LHCN-M2 (cell line): ENCODE results near the gene OR52N5. TPM values are rescaled to one million over a fixed set of nuclear protein-coding genes. Genes with fewer than 3 reads are reported as not detected.

Experiments
- DNase-seq: peaks from one replicate; pipeline ENCODE4 v3.0.0-alpha.2; 2012; ENCODE audit warnings: low read depth
- polyA plus RNA-seq: library from polyadenylated mRNA; unstranded; fragments of >200 nt; gene quantifications from one replicate; pipeline ENCODE4 v1.2.1, GENCODE V29; 2012; ENCODE audit warnings: missing spikeins
- total RNA-seq: library from RNA; depleted of rRNA; stranded (reverse); fragments of >200 nt; gene quantifications from 2 replicates; pipeline ENCODE4 v1.2.3, GENCODE V29; 2014; rRNA removed

OR52N5 gene
- total RNA-seq: not detected in 2 replicates
- not detected for polyA plus RNA-seq

- DNase-seq: no peak
These were observed at the start of gene OR52N5 for GRCh38 chr11:5783255-5783654. Gene OR52N5 (minus strand): TSS chr11:5783355. CDS start chr11:5778634, 4,721 bp downstream.

GRCh38 chr11:5831196-5831829, 48.2 kb upstream of the OR52N5 start:
- no peak for DNase-seq

- no peak for DNase-seq
These were observed 35.2 kb upstream of the OR52N5 start for GRCh38 chr11:5818245-5818886.

- peak; percentile 6 for DNase-seq
These were observed 32.4 kb upstream of the OR52N5 start for GRCh38 chr11:5815534-5815933.

- no peak for DNase-seq
These were observed 27.0 kb upstream of the OR52N5 start for GRCh38 chr11:5809905-5810795.

- DNase-seq: no peak
These were observed 26.0 kb upstream of the OR52N5 start for GRCh38 chr11:5809122-5809519.

- peak; percentile 66 for DNase-seq
These were observed 25.5 kb upstream of the OR52N5 start, which contains the start of gene OR52N2 for GRCh38 chr11:5808500-5809121. Gene OR52N2 (plus strand): TSS chr11:5808924. CDS start chr11:5820336, 11,412 bp downstream.

- no peak for DNase-seq
These were observed 24.4 kb upstream of the OR52N5 start for GRCh38 chr11:5807580-5807979.

- DNase-seq: no peak
These were observed 20.8 kb upstream of the OR52N5 start for GRCh38 chr11:5803982-5804381.

GRCh38 chr11:5796541-5796940, 13.4 kb upstream of the OR52N5 start:
- DNase-seq: no peak

- no peak for DNase-seq
These were observed 8.0 kb upstream of the OR52N5 start, which contains the start of gene OR52N1 for GRCh38 chr11:5791165-5791564. Gene OR52N1 (minus strand): TSS chr11:5791265. CDS start chr11:5788816, 2,449 bp downstream.

GRCh38 chr11:5767056-5767455, 16.1 kb downstream of the OR52N5 start:
- DNase-seq: no peak

GRCh38 chr11:5753943-5754342, 29.2 kb downstream of the OR52N5 start, which contains the start of gene OR52N4:
Gene OR52N4 (plus strand): TSS chr11:5754243. CDS start chr11:5754741, 498 bp downstream.
- DNase-seq: no peak

- no peak for DNase-seq
These were observed 33.3 kb downstream of the OR52N5 start for GRCh38 chr11:5749836-5750235.

- DNase-seq: no peak
These were observed 36.5 kb downstream of the OR52N5 start for GRCh38 chr11:5746614-5747013.

- no peak for DNase-seq
These were observed 44.7 kb downstream of the OR52N5 start for GRCh38 chr11:5738431-5738830.

- DNase-seq: no peak
These were observed 45.3 kb downstream of the OR52N5 start for GRCh38 chr11:5737670-5738392.

GRCh38 chr11:5737091-5737490, 46.1 kb downstream of the OR52N5 start:
- DNase-seq: peak; percentile 24

GRCh38 chr11:5736396-5736795, 46.8 kb downstream of the OR52N5 start, which contains the start of gene OR56B1:
Gene OR56B1 (plus strand): TSS chr11:5736448. CDS start chr11:5736517, 69 bp downstream.
- DNase-seq: peak; percentile 41

GRCh38 chr11:5727691-5728090, 55.5 kb downstream of the OR52N5 start:
- no peak for DNase-seq

- DNase-seq: no peak
These were observed 56.8 kb downstream of the OR52N5 start for GRCh38 chr11:5726351-5726750.
